Measurements from ENCODE around the gene PARD3B. TPM values are rescaled to one million over a fixed set of nuclear protein-coding genes. Genes with fewer than 3 reads are reported as not detected.

Gene PARD3B
- total RNA-seq, 1 donor from 2014 or later, result 0.66 TPM

GRCh38 chr2:205612636-205613035 lies 1067.4 kb downstream of the PARD3B start:
- Mint-ChIP-seq H3K4me1 (ENCODE audit: low read depth, unreplicated experiment) (no peaks in the 10 kb centered on the region), H3K27me3 (ENCODE audit: unreplicated experiment) (no peaks in the 10 kb centered on the region), H3K27ac (ENCODE audit: unreplicated experiment) (no peak overlapping the region), H3K36me3 (ENCODE audit: unreplicated experiment) (no peaks in the 10 kb centered on the region), H3K9me3 (ENCODE audit: unreplicated experiment) (peaks cover 2% of the 10 kb centered on the region), H3K4me3 (ENCODE audit: unreplicated experiment) (no peak overlapping the region)
- no peak for TF ChIP-seq CTCF (IDR thresholded peaks at IDR 0.05; ENCODE audit: partially characterized antibody, unreplicated experiment)
- DNase-seq, result no peak

GRCh38 chr2:205613970-205614559 lies 1068.8 kb downstream of the PARD3B start:
- no peak overlapping the region for H3K4me3 Mint-ChIP-seq (ENCODE audit: unreplicated experiment)
- no peaks in the 10 kb centered on the region for H3K4me1 Mint-ChIP-seq (ENCODE audit: low read depth, unreplicated experiment)
- no peak for TF ChIP-seq CTCF (IDR thresholded peaks at IDR 0.05; ENCODE audit: partially characterized antibody, unreplicated experiment)
- no peak overlapping the region for H3K27ac Mint-ChIP-seq (ENCODE audit: unreplicated experiment)
- H3K36me3 Mint-ChIP-seq (ENCODE audit: unreplicated experiment), result no peaks in the 10 kb centered on the region
- DNase-seq, result no peak
- H3K27me3 Mint-ChIP-seq (ENCODE audit: unreplicated experiment), result no peaks in the 10 kb centered on the region
- H3K9me3 Mint-ChIP-seq (ENCODE audit: unreplicated experiment), result no peaks in the 10 kb centered on the region

- no peak for TF ChIP-seq CTCF (IDR thresholded peaks at IDR 0.05; ENCODE audit: partially characterized antibody, unreplicated experiment)
- DNase-seq, result no peak
- no peaks in the 10 kb centered on the region for H3K27me3 Mint-ChIP-seq (ENCODE audit: unreplicated experiment)
- no peaks in the 10 kb centered on the region for H3K4me1 Mint-ChIP-seq (ENCODE audit: low read depth, unreplicated experiment)
- H3K4me3 Mint-ChIP-seq (ENCODE audit: unreplicated experiment), result no peak overlapping the region
- H3K27ac Mint-ChIP-seq (ENCODE audit: unreplicated experiment), result no peak overlapping the region
- H3K9me3 Mint-ChIP-seq (ENCODE audit: unreplicated experiment), result no peaks in the 10 kb centered on the region
- H3K36me3 Mint-ChIP-seq (ENCODE audit: unreplicated experiment), result no peaks in the 10 kb centered on the region
Measured at GRCh38 chr2:205614965-205615364, 1069.7 kb downstream of the PARD3B start.

GRCh38 chr2:205617905-205618304 lies 1072.6 kb downstream of the PARD3B start:
- H3K27me3 Mint-ChIP-seq (ENCODE audit: unreplicated experiment), result peaks cover 3% of the 10 kb centered on the region
- TF ChIP-seq CTCF (IDR thresholded peaks at IDR 0.05; ENCODE audit: partially characterized antibody, unreplicated experiment), result no peak
- H3K36me3 Mint-ChIP-seq (ENCODE audit: unreplicated experiment), result no peaks in the 10 kb centered on the region
- H3K27ac Mint-ChIP-seq (ENCODE audit: unreplicated experiment), result no peak overlapping the region
- no peak for DNase-seq
- H3K9me3 Mint-ChIP-seq (ENCODE audit: unreplicated experiment), result no peaks in the 10 kb centered on the region
- H3K4me1 Mint-ChIP-seq (ENCODE audit: low read depth, unreplicated experiment), result no peaks in the 10 kb centered on the region
- H3K4me3 Mint-ChIP-seq (ENCODE audit: unreplicated experiment), result no peak overlapping the region

- no peaks in the 10 kb centered on the region for H3K36me3 Mint-ChIP-seq (ENCODE audit: unreplicated experiment)
- no peak for DNase-seq
- H3K9me3 Mint-ChIP-seq (ENCODE audit: unreplicated experiment), result no peaks in the 10 kb centered on the region
- TF ChIP-seq CTCF (IDR thresholded peaks at IDR 0.05; ENCODE audit: partially characterized antibody, unreplicated experiment), result no peak
- no peak overlapping the region for H3K4me3 Mint-ChIP-seq (ENCODE audit: unreplicated experiment)
- H3K4me1 Mint-ChIP-seq (ENCODE audit: low read depth, unreplicated experiment), result no peaks in the 10 kb centered on the region
- H3K27ac Mint-ChIP-seq (ENCODE audit: unreplicated experiment), result no peak overlapping the region
- peaks cover 3% of the 10 kb centered on the region for H3K27me3 Mint-ChIP-seq (ENCODE audit: unreplicated experiment)
Measured at GRCh38 chr2:205619600-205619999, 1074.3 kb downstream of the PARD3B start.
